Measurements from ENCODE around the gene BRD9.

Gene BRD9

GRCh38 chr5:865168-865521, 27.5 kb downstream of the BRD9 start:
- Histone ChIP-seq H3K36me3 (replicated peaks; ENCODE audit: low read depth, low read length) (peaks cover 14% of the 10 kb centered on the region), H3K4me1 (ENCODE audit: low read length) (no peaks in the 10 kb centered on the region), H3K27me3 (ENCODE audit: low read depth, low read length) (no peaks in the 10 kb centered on the region), H3K4me3 (ENCODE audit: low read length) (no peak overlapping the region), H3K4me2 (ENCODE audit: low read length) (no peak overlapping the region), H3K9ac (ENCODE audit: low read length) (no peak overlapping the region), H3K9me3 (ENCODE audit: insufficient read depth, low read length) (no peaks in the 10 kb centered on the region), H3K79me2 (ENCODE audit: low read length) (no peaks in the 10 kb centered on the region), H2AFZ (ENCODE audit: low read depth, low read length) (no peak overlapping the region), H4K20me1 (ENCODE audit: insufficient read depth, low read length) (no peaks in the 10 kb centered on the region), H3K27ac (ENCODE audit: low read length) (no peak overlapping the region)
- TF ChIP-seq CTCF (IDR thresholded peaks at IDR 0.05; ENCODE audit: low read depth, low read length): no peak
- TF ChIP-seq EZH2phosphoT487 (IDR thresholded peaks at IDR 0.05; ENCODE audit: low read depth): no peak

- Histone ChIP-seq H3K27me3 (ENCODE audit: low read depth, low read length) (no peaks in the 10 kb centered on the region), H3K4me2 (ENCODE audit: low read length) (no peak overlapping the region), H3K9me3 (ENCODE audit: insufficient read depth, low read length) (no peaks in the 10 kb centered on the region), H3K27ac (ENCODE audit: low read length) (no peak overlapping the region), H3K9ac (ENCODE audit: low read length) (no peak overlapping the region), H3K4me3 (ENCODE audit: low read length) (no peak overlapping the region), H3K79me2 (ENCODE audit: low read length) (no peaks in the 10 kb centered on the region), H3K36me3 (replicated peaks; ENCODE audit: low read depth, low read length) (peaks cover 10% of the 10 kb centered on the region), H4K20me1 (ENCODE audit: insufficient read depth, low read length) (no peaks in the 10 kb centered on the region), H2AFZ (ENCODE audit: low read depth, low read length) (no peak overlapping the region), H3K4me1 (ENCODE audit: low read length) (no peaks in the 10 kb centered on the region)
- TF ChIP-seq CTCF (IDR thresholded peaks at IDR 0.05; ENCODE audit: low read depth, low read length): no peak
- no peak for TF ChIP-seq EZH2phosphoT487 (IDR thresholded peaks at IDR 0.05; ENCODE audit: low read depth)
Observed at GRCh38 chr5:864492-865167, 28.0 kb downstream of the BRD9 start.

GRCh38 chr5:863244-863805, 29.3 kb downstream of the BRD9 start:
- Histone ChIP-seq H3K36me3 (replicated peaks; ENCODE audit: low read depth, low read length) (no peaks in the 10 kb centered on the region), H3K9me3 (ENCODE audit: insufficient read depth, low read length) (no peaks in the 10 kb centered on the region), H3K4me3 (ENCODE audit: low read length) (no peak overlapping the region), H3K79me2 (ENCODE audit: low read length) (no peaks in the 10 kb centered on the region), H4K20me1 (ENCODE audit: insufficient read depth, low read length) (no peaks in the 10 kb centered on the region), H3K27ac (ENCODE audit: low read length) (no peak overlapping the region), H3K4me2 (ENCODE audit: low read length) (no peak overlapping the region), H3K9ac (ENCODE audit: low read length) (no peak overlapping the region), H3K27me3 (ENCODE audit: low read depth, low read length) (no peaks in the 10 kb centered on the region), H2AFZ (ENCODE audit: low read depth, low read length) (no peak overlapping the region), H3K4me1 (ENCODE audit: low read length) (no peaks in the 10 kb centered on the region)
- TF ChIP-seq CTCF (IDR thresholded peaks at IDR 0.05; ENCODE audit: low read depth, low read length) (no peak), EZH2phosphoT487 (IDR thresholded peaks at IDR 0.05; ENCODE audit: low read depth) (no peak)

- no peaks in the 10 kb centered on the region for H3K36me3 ChIP-seq (replicated peaks; ENCODE audit: low read depth, low read length)
- no peak for TF ChIP-seq CTCF (IDR thresholded peaks at IDR 0.05; ENCODE audit: low read depth, low read length)
- no peak for TF ChIP-seq EZH2phosphoT487 (IDR thresholded peaks at IDR 0.05; ENCODE audit: low read depth)
- no peak overlapping the region for H3K4me2 ChIP-seq (ENCODE audit: low read length)
- H3K9ac ChIP-seq (ENCODE audit: low read length): no peak overlapping the region
- no peak overlapping the region for H3K4me3 ChIP-seq (ENCODE audit: low read length)
- no peaks in the 10 kb centered on the region for H3K9me3 ChIP-seq (ENCODE audit: insufficient read depth, low read length)
- no peaks in the 10 kb centered on the region for H4K20me1 ChIP-seq (ENCODE audit: insufficient read depth, low read length)
- no peaks in the 10 kb centered on the region for H3K79me2 ChIP-seq (ENCODE audit: low read length)
- no peak overlapping the region for H2AFZ ChIP-seq (ENCODE audit: low read depth, low read length)
- H3K4me1 ChIP-seq (ENCODE audit: low read length): no peaks in the 10 kb centered on the region
- H3K27me3 ChIP-seq (ENCODE audit: low read depth, low read length): no peaks in the 10 kb centered on the region
- no peak overlapping the region for H3K27ac ChIP-seq (ENCODE audit: low read length)
Observed at GRCh38 chr5:862367-863243, 30.0 kb downstream of the BRD9 start.
